GM12801 (cell line): Measurements from ENCODE around the gene UNC79.

ENCODE experiments used
- TF ChIP-seq, protein P1 (sequence below): IDR thresholded peaks from one replicate; pipeline ENCODE4 v1.5.1; 2011; ENCODE audit warnings: control low read depth; ENCODE audit not compliant: insufficient read length; ENCODE audit errors: extremely low read depth

The UNC79 gene

DNA sequence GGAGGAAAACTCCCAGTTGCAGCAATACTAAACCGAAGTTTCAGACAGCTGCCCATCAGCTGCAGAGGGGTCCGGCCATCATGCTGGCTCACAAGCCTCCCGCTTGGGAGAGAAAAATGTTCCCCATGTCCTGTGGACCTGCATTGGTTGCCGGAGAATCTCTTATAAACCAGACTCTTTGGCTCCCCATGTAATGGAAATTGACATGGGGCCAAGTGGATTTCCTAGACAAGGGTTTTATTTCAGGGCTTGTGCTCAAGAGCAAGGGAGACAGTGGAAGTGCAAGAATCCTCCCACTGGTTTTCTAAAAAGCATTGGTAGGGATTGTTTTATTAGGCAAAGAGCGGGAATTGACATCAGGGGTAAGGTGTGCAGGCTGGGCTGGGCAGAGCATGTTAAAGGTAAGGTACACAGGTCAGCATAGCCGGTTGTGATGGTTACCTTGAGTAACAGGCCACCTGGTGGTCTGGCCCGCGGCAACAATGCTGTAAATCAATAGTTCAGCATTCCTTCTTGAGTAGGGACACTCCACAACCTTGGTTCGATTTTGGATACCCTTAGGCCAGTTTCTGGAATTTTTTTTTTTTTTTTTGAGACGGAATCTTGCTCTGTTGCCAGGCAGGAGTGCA is 135.4 kb downstream of the UNC79 start:
- TF ChIP-seq, protein P1, sequence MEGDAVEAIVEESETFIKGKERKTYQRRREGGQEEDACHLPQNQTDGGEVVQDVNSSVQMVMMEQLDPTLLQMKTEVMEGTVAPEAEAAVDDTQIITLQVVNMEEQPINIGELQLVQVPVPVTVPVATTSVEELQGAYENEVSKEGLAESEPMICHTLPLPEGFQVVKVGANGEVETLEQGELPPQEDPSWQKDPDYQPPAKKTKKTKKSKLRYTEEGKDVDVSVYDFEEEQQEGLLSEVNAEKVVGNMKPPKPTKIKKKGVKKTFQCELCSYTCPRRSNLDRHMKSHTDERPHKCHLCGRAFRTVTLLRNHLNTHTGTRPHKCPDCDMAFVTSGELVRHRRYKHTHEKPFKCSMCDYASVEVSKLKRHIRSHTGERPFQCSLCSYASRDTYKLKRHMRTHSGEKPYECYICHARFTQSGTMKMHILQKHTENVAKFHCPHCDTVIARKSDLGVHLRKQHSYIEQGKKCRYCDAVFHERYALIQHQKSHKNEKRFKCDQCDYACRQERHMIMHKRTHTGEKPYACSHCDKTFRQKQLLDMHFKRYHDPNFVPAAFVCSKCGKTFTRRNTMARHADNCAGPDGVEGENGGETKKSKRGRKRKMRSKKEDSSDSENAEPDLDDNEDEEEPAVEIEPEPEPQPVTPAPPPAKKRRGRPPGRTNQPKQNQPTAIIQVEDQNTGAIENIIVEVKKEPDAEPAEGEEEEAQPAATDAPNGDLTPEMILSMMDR: no peak

DNA sequence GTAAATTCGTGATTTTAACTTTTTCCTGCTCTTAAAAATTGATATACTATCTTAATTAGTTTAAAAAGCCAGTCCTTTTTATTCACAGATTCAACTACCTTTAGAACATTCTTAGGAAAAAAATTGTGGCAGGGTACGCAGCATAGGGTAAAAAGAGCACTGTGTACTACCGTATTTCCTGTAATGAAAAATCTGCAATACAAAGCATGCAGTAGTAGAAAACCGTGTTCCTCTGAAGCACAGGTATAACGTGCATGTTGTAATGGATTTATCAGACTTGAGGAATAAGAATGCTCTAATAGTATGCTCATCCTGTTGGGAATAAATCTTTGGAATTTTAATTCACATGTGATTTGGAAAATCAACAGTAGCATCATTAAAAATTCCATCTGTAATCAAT is 140.5 kb downstream of the UNC79 start:
- TF ChIP-seq, protein P1: no peak

DNA sequence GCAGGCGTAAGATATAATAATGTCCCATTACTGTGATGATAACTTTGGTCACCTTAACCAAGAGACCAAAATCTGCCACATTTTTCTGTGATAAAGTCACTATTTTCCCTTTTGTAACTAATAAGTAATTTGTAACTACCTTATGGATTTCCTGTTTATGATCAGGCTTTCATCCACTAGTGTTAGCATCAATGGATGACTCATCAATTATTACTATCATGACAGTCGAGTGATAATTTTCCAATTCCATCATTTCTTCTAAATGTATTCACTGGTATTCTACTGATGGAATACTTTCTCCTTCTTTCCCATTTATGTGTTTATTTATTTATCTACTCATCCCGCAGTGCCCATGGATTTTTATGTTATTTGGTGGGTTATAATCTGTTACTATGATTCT is 148.4 kb downstream of the UNC79 start:
- TF ChIP-seq, protein P1: no peak

DNA sequence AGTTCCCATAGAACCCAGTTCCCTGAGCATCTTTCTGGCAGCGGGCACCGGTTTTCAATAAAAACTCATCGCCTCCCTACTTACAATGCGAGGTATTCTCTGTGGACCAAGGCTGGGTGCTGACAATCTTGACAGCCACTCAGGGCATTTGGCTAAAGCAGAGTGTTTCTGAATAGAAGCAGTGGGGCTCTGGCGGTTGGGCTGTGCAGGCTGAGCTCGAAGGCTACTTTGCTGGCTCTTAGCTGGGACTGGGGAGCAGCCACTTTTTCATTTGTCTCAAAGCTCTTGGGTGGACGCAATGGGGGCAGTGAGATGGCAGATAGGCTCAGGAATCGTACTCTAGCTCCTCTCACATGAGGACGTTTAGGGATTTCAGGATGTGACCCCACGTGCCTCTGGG is 151.8 kb downstream of the UNC79 start:
- TF ChIP-seq, protein P1: no peak

DNA sequence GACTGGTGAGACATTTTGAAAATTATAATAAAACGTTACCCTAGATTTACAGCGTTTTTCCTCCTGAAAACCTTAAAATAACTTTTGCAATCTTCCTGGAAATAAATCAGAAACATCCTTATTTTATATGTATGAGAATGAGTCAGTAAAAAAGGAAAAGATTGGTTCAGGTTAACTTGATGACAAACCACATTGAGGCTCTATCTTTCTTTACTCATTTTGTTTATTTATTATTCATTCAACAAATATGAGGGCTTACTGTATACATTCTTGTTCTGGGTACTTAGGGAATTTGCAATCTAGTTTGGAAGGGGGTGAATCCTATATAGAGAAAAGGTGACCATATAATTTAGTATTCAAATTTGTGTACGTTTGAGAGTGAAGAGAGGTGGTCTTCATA is 156.6 kb downstream of the UNC79 start:
- TF ChIP-seq, protein P1: no peak

DNA sequence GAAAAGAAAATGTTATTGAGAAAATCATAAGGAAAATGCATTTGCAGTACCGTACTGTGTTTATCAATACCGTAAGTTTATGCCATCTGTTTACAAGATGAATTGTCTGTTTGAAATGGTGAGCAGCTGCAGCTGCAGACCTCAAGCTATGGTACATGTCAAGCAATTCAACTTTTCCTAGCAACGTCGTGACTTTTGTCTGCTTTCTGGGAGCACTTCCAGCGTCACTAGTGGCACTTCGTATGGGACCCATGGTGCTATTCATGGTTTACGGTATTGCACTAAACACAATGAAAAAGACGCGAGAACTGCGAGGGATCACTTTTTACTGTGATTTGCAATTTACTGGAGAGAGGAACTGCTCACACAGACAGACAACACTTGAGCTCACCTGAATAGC is 160.8 kb downstream of the UNC79 start:
- TF ChIP-seq, protein P1: no peak

DNA sequence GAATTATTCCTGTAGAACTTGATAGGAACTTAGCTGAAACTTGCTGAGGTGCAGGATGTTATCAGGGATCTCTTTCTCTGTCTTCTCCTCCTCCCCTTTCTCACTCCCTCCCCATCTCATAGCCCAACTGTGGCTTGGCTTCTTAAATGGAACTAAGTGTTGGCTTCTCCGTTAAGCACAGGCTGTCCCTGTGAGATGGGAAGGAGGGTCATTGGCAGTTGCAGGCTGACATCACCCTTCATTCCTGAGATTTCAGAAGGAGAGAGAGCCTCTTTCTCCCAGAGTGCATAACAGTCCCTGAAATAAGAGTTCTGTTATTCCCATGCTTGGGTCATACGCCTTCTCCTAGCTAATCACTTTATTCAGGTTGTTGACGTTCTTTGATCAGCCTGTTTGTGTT is 162.0 kb downstream of the UNC79 start:
- TF ChIP-seq, protein P1: no peak
